Inflammatory macrophage treated with lipopolysaccharide for 1 hour (primary cell): ENCODE data around the gene RMRP.
A peak's percentile ranks its signal among the peaks of the same experiment; 100 is the strongest.

Source experiments
- DNase-seq, 2 donors: peaks; one replicate each; pipeline ENCODE4 v3.0.0-alpha.2; 2020 to 2022

Gene RMRP

DNA sequence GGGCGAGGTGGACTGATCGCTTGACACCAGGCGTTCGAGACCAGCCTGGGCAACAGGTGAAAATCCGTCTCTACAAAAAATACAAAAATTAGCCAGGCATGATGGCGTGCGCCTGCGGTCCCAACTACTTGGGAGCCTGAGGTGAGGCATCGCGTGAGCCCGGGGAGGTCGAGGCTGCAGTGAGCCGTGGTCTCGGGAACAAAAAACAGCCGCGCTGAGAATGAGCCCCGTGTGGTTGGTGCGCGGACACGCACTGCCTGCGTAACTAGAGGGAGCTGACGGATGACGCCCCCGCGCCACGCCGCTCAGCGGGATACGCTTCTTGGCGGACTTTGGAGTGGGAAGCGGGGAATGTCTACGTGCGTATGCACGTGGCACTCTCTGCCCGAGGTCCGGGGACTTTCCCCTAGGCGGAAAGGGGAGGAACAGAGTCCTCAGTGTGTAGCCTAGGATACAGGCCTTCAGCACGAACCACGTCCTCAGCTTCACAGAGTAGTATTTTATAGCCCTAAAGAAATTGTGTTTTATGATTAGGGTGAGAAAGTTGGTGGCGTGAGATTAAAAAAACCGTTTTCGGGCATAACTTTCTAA is at the start of gene RMRP:
TSS of gene RMRP (minus strand) at position 474 of the 591 bp plus-strand sequence.
- DNase-seq = peak; percentile 98 to 99

DNA sequence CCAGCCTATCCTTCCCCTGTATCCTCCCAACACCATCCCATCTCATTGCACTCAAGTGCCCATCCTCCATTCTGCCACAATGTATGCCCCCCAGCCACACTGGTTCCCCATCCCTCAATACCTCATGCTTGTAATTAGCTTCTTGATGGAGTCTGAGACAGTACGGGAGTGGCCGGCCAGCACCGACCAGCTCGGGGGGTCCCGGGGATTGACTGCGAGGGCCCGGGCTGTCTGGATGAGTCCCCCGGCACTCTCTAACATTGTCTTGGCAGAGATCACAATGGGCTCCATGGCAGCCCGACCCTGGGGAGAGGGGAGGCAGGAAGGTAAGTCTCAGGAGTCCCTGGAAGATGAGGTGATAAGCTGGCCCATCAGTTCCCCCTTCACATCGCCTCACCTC is 49.1 kb upstream of the RMRP start:
- DNase-seq = no peak

DNA sequence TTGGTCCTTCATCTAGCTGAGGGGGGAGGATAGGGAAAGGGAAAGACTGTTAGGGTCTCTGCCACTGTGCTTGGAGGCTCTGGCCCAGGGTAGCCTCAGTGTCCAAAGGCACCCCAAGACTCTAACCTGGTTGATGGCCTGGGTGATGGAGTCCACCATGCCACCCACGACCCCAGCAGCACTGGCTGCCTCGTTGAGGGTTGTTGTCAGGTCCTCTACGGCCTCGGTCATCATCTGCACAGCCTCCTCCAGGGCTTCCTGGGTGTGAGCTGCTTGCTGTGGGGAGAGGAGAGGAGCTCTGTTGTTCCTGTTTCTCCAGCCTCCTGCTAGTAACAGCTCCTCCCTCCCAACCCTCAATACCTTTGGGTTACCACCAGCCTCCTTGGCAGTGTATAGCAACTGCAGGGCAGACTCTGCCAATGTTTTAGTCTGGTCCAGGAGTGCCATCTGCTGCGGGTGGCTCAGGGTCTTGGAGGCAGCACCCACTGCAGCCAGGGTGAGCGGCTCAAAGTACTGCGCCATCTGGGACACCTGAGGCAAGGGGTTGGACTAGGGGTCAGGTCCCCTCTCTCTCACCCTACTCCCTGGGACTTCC is 48.1 kb upstream of the RMRP start:
- no peak for DNase-seq

DNA sequence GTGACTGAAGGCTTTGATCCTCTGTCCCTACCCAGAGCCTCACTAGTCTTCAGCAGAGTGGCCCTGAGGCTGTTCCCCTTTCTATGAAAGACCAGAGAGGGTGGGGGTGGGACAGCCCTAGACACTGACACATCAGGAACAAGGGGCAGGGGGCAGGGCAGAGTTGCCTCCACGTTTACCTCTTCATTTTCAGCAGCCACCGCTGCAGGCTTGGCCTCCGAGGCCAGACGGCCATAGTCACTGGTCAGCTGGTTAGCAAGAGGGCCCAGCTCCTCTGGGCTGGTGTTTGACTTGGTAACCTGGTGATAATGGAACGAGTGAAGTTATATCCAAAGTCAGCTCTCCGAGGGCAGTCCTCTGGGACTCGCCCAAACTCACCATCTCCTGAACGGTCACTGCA is 47.6 kb upstream of the RMRP start:
- DNase-seq = no peak

DNA sequence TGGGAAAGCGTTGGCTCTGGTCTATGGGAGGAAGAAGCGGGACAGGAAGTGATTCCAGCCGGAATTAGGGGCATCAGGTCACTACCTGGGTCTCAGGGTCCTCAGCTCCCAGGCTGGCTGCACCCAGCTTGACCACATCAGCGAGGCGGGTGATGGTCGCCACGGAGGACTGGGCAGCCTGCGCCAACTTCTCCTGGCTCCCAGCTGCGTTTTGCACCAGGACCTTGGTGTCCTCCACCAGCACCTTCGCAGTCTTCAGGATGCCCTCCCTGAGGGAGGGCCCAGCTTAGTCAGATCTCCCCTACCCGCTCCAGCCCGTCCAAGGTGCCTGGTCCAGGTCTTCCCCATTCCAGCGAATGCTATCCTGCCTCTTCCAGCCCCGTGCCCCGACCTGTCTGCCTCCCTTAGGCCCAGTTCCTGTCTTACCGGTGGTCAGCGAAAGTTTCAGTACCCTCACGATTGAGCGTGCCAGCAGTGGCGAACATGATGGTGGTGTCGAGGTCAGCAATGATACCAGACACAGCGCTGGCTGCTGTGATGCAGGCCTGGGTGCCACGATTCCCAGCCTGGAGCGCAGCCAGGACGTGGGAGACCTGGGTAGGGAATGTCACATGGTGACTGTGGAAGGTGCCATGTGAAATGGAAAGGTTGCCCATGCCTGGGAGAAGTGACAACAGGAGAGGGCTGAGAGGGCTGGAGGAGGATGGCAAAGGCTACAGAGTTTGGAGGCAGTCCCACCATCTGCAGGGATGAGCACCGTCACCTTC is 46.3 kb upstream of the RMRP start:
- DNase-seq = no peak

DNA sequence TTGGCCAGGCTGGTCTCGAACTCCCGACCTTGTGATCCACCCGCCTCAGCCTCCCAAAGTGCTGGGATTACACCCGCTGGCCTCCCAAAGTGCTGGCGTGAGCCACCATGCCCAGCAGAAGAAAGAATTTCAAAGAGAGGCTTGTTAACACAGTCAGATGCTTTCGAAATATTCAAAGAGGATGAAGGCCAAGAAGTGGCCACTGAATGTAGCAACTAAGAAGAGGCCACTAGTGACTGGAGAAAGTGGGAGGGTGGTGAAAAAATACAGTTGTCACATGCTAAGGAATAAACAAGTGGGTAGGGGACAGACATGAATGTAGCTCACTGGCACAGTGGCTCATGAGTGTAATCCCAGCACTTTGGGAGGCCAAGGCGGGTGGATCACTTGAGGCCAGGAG is 44.9 kb upstream of the RMRP start:
- peak in 1 of 2 donors; percentile 34 for DNase-seq

DNA sequence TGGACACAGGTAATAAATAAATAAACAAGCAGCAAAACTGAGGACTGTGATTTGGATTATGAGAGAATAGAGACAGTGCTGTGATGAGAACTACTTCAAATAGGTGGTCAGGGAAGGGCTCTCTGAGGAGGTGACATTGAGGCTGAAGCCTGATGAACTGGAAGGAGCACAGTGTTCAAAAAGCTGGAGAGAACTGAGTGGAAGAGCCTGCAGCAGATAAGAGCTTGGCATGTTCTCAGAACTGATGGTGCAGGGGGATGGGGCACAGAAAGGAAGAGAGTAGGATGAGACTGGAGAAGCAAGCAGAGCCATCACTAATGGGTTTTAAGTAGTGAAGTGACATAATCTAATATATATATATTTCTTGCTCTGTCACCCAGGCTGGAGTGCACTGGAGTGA is 43.1 kb upstream of the RMRP start:
- DNase-seq = no peak

DNA sequence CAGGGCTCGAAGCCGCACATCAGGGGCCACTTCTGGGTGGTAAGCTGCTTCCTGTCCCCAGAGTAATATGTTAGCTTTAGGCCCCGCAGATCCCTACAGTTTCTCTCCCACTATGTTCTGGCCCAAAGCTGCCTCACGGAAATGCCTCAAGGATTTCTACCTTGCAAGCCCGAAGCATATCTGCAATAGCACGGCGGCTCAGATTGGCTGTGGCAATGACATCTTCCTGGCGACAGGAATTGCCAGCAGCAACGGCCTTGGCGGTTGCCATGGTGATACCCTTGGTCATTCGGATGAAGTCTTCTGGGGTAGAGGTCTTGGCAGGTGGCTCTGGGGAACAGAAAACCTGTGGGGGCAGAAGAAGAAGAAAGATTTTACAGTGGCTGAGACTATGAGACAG is 42.2 kb upstream of the RMRP start:
- DNase-seq = no peak

DNA sequence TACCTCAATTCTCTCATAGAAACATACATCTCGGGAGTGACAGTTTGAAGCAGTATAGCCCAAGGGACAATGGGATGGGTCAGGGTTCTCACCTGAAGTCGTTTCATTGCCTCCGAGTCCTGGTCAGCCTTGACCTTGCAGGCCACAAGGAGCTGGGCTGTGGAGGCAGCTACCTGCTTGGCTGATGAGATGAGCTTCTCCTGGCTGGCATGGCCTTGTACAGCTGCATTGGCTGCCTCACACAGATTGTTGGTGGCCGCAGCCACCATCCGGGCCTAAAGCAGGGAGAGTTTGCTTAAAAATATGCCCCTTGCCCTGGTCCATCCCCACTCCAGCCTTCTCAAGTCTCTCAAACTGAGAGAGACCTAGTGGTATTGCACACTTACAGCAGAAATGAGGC is 40.4 kb upstream of the RMRP start:
- no peak for DNase-seq

DNA sequence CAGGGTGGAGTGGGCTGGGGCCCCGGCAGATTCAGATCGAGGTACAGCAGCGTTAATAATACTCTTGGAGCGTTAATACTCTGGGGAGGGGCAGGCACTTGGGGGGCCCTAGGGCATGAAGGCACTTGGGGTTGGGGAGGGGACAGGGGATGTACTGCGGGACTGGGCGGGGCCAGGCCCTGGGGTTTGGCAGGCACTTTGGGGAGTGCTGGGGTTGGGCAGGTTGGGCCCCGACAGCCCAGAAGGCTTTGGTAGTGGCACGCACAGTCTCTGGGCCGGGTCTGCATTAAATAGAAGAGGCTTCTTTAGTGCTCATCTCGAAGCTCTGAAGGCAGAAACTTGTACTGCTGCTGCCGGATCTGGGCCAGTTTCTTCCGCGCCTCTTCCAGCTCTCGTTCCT is 39.7 kb upstream of the RMRP start:
- no peak for DNase-seq

DNA sequence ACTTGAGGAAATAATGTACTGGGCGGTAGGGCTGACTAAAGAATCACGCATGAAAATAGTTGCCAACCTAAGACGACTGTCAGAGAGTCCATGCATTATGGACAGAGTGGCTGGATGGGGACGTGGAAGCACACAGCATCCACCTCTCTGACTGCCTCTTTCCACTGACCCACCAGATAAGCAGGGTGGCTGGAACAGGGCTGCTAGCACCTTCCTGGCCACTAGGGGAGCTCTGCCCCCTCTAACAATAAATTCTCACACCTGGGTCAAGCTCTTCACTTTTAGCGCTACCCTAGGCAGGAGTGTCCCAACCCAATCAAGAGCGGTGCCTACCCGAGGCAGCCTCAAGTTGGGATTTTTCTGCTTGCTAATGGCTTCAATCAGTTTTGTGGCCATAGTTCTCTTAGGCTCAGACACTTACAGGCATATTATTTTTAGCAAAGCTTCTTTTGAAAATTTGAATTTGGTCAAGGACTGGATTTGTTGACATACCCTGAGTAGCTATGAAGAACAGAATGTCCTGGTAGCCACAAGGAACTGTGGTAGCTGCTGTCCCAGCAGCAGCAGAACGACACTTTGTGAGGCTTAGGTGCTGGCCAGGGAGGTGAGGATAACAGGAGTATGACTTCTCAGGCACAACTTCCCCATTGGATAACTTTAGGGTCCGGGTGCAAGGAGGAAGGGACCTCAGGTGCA is 38.8 kb upstream of the RMRP start:
- peak in 1 of 2 donors; percentile 38 for DNase-seq

DNA sequence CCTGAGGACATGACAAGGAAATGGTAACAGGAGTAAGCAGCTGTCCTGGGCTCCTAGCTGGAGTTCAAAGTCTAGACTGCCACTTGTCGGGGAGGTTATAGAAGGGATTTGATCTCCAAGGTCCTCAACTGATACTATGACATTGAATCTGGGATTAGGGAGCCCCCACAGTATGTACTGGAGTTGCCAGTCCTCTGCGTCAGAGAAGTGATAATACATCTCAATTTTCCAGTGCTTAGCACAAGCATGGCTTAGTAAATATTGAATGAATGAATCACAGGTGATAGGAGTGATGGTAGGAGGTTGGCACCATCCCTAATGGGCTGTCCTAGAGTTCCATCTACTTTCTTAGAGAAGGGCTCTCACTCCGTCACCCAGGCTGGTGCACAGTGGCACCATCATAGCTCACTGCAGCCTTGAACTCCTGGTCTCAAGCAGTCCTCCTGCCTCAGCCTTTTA is 38.2 kb upstream of the RMRP start:
- no peak for DNase-seq

DNA sequence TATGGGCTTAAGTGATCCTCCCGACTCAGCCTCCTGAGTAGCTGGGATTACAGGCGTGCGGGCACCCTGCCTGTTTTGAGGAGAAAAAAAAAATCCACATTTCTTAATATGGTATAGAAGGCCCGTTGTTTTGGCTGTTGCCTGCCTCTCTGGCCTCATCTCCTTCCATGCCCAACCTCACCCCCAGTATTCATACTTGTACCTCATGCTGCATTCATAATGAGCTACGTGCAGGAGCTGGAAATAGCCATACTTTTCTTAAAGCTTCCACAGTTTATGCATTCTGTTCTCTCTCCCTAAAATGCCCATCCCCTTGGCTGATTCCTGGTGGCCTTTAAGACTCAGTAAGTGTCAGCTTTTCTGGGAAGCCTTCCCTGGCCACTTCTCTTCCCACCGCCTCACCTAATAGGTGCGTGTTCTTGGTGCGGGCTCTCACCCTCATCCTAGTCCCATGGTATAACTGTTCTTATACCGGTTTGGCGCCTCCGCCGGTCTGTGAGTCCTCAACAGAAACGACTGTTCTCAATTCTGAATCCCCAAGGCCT is 34.0 kb upstream of the RMRP start:
- no peak for DNase-seq

DNA sequence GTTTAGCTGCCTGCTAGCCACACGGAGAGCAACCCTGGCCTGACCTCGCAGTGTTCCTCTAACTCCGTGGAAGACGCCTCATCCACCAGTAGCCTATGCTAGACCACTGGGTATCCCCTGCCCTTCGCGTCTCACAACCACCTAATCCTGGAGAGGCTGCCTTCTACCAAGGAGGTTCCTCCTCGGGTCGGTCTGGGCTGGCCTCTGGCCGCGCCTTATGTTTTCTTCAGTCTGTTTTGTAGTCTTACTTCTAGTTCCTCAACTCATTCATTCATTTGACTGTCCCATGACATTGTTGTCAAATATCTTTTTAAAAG is 33.5 kb upstream of the RMRP start:
- DNase-seq = peak; percentile 29 to 30

DNA sequence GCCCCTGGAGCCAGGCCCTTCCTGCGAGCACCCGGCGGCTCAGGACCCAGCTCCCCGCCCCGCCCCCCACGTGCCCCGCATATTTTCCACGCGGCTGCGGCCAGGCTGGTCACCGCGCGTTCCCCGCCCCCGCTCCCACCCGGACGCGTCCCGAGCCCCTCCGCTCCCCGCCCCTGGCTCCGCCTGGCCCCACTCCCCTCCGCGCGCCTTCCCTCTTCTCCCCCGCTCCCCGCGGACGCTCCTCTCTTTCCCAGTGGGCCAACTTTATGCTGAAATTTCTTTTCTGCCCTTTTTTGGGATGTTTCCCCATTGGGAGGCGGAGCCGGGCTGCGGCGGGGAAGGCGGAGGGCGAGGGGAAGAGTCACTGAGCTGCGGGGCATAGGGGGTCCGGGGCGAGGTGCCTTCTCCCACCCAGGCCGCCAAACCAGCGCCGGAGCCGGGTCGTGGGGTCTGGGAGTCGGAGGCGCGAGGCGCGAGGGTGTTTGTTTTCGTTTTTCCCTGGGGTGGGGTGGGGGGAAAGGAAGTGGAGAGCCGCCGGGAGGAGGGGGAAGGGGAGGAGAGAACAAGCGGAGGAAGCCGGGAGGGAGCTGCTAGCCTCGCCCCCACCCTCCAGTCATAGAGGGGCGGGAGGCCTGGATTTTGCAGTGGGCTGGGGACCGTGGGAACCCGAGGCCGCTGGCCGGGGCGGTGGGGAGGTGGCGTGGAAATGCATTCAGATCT is 33.0 kb upstream of the RMRP start:
- peak; percentile 20 to 33 for DNase-seq

DNA sequence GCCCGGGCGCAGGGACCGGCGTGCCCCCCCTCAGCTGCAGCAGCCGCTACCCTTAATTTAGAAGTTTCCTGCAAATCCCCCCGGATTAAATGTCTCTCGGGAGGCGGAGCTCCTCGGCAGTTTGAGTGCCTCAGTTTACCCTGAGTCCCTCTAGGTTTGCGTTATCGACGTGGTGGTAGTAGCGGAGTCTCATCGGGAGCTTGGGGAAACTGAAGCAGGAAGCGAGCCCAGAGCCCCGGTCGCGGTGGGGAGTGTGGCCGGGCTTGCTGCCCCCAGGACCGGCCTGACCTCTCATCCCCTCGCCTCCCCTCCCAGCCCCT is 32.4 kb upstream of the RMRP start:
- DNase-seq = no peak

DNA sequence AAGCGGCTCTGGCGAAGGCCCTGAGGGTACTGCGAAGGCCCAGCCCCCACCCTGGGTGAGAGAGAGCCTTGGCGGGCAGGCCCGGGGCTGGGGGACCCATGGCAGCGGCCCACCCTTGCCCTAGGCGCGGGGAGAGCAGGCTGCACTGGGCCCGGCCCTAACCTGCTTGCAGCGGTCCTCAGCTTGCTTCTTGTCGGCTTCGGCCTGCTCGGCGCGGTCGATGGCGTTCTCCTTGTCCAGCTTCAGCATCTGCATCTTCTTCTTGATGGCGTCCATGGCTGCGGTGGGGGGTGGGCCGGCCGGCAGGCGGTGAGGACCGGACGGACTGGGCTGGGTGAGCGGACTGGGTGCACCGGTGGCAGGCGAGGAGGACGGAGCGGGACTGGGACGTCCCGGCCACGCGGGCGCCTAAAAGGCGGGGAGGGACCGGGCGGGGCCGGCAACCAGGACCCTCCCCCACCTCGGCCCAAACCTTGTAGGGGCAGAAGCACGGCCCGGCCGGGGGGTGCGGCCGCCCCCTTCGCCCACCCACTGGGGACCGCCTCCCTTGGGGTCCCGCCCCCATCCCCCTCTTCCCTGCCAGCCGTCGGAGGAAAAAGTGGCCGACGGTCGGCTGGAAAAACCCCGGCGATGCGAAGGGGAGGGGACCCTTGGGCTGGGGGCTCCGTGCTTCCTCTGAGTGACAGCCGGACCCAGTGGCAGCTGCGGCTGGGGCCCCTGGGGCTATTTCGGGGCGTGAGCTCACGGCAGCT is 31.9 kb upstream of the RMRP start, which contains the start of gene TPM2:
TSS of gene TPM2 (minus strand) at position 384 of the 752 bp plus-strand sequence. CDS start at position 276, 108 bp downstream.
- DNase-seq = no peak

DNA sequence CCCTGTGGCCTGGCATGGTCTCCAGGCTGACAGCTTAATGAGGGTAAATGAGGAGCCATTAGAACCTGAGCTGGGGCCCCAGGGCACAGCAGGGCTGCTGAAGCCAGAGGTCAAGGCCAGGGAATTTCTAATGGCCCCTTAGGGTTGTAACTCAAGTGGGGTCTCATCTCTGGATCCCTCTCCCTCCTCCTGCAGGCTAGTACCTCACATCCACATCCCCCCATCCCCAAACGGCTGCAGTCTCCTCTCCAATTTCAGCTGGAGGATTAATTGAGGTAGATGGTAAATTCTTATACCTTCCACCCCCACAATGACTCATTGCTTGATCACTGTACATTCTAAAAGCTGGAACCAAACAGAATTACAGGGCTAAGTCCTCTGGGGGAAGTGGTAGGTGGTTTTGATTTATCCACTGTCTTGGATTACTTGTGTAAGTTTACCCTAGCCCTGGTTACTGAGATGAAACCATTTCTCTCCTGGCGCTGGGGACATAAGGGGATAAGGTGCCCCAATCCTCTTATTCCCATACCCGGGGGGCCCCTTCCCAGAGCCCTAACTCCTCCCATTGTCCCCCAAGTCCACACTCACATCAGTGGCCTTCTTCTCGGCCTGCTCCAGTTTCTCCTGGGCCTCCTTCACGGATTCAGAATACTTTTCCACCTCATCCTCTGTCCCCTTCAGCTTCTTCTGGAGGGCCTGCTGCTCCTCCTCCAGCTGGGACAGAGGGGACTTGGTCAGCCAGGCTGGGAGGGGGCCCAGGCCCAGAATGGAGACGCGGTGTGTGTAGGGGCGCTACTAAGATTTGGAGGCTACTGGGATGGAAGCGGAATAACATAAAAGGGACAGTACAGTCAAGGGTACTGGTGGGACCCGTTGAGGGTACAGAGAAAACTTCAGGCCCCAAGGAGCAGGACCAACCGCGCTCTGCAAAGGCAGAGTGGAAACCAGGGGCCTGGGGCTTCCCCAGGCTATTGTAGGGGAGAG is 31.0 kb upstream of the RMRP start:
- DNase-seq = peak; percentile 58 to 60

DNA sequence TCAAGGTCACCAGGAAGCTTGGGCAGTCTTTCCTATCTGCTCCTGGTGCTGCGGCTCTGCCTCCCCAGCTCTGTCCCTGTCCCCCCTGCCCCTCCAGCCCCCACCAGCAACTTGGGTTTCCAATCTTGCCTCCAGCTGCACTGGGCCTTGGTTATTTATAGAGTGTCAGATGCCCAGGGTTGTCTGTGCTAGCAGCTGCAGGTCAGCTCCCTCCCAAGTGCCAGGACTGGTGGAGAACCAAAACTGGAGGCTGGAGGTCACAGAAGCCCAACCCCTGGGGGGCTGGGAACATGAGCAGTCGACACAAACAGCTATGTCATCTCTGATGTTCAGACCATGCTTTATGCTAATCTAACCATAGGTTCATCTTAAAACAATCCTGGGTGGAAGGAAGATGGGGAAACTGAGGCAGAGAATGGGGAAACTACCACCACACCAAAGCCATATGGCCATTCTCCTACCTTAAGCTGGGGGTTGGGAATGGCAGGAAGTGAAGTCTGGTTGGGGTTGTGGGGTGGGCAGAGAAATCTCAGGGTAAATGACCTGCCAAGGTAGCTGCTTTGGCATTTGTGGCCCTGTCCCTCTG is 30.2 kb upstream of the RMRP start:
- DNase-seq = no peak

DNA sequence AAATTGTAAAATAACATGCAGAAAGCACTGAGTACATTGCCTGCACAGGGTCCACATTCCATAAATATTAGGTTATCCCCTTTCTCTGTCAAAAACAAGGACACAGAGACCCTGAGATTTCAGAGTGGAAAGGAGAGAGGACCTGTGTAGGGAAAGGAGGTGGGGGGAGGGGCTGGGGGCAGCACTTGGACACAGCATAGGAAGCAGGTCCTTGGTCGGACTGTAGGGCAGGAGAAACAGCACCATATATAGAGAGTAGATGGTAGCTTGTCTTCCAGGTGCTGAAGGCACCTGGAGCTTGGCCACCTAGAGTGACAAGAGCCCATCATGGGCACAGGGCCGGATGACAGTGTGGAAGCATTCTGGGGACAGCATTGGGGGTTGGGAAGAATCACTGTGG is 29.5 kb upstream of the RMRP start:
- DNase-seq = no peak
